IPS-NIHi7 (cell line): ENCODE results near the gene CYTH3.
"Not testable (repeated sequence)": the region's sequence is repeated elsewhere in the genome, so short reads cannot be mapped to it uniquely, and the experiment has no call there.

Experiments used
- DNase-seq: peaks from one replicate; pipeline ENCODE4 v3.0.0; 2012; ENCODE audit warnings: mixed read lengths; ENCODE audit errors: extremely low spot score

The CYTH3 gene

DNA sequence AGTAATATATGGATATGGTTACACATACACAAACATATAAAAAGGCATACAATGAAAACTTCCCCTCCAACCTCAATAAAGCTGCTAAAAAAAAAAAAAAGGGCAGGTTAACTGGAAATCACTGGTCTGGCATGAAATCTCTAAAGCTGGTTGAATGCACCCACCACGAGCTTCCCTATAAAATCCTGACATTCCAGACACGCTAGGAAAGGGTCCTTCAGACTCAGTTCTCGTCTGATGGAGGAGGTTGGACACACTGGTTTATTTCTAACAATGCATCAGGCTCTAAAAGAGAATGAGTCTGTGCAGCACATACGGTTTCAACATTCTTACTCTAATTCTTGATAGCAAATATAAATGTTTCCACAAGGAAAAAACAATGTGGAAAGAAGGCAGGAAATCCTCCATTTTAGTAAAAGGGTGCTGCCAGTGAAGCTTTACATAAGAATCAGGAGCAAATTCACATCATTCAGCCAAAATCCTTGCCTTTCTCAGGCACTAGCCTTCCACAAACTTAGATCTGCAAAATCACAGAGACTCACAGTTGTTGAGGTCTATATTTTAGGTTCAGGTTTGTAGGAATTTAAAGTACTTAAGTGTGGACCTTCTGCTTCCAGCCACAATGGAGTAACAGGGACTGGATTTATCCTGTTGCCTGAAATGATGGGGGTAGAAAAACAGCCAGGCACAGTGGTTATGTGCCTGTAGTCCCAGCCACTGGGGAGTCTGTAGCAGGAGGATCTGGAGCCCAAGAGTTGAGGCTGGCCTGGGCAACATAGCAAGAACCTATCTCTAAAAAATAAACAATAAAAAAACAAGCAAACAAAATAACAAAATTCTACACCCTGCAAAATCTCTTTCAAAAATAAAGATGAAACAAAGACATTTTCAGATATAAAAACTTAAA is 73.5 kb downstream of the CYTH3 start:
- no peak for DNase-seq

DNA sequence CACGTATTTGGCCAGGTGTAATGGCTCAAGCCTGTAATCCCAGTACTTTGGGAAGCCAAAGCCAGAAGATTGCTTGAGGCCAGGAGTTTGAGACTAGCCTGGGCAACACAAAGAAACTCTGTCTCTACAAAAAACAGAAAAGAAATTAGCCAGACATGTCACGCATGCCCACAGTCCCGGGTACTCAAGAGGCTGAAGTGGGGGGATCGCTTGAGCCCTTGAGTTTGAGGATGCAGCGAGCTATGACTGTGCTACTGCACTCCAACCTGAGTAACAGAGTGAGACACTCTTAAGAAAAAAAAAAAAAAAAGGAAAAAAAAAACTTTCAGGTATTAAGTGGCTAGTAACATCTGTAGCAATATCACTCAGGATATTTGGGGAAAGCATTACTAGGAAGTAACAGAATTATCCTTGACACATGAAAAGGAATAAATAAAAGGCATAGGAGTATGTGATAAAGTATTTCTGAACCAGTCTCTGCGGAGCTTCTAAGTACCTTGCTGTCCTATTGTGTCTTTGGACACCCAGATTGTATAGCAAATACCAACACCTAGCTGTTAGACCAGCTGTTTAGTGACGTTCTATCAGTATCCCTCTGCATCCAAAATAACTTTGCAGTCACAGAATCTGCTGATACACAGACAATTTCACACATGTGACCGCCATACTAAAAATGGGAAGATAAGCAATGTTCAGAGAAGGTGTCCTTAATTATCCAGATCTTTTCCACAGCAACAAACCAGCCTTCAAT is 74.4 kb downstream of the CYTH3 start:
- no peak for DNase-seq

DNA sequence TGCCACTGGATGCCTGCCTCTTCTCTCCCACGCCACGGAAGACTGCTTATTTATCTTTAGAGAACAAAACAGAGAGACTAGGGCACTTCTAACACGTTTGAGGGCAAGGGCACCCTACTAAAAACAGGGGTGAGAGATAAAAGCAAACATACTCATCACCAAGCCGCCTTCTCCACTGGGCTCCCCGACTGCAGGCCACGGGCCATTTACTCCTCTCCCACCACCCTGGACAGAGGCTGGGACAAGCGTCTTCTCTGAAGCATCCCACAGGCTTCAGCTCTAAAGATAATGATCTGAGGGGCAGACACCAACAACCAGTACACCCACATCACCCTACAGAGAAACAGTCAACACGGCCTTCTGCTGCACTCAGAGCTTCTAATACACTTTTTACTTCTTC is 78.7 kb downstream of the CYTH3 start:
- no peak for DNase-seq

DNA sequence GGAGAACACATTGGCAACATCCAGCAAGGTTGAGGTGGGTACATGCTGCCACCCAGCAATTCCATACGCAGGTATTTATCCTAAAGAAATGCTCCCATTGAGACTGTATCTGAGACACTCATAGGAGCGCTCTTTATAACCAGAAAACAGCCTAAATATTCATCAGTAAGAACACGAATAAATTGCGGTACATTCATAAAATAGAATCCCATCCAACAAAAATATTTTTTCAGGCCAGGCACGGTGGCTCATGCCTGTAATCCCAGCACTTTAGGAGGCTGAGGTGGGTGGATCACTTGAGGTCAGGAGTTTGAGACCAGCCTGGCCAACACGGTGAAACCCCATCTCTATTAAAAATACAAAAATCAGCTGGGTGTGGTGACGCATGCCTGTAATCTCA is 81.9 kb downstream of the CYTH3 start:
- not testable (repeated sequence) for DNase-seq

DNA sequence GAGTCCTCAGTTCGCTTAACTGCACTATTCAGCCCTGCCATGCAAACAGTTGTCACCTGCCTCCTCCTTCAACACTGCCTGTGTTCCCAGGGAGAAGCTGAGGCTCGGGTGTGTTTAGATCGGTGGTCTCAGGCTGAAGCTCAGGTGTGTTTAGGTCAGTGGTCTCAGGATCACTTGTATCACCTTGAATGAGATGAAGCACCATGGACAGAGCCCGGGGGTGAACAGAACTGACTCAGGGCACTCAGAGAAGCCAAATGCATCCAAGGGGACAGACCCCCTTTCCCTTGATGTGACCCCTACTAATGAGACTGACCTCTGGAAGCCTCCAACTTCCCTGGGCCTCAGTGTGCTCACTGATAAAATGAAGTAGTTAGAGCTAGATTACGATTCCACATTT is 84.0 kb downstream of the CYTH3 start:
- DNase-seq: no peak

DNA sequence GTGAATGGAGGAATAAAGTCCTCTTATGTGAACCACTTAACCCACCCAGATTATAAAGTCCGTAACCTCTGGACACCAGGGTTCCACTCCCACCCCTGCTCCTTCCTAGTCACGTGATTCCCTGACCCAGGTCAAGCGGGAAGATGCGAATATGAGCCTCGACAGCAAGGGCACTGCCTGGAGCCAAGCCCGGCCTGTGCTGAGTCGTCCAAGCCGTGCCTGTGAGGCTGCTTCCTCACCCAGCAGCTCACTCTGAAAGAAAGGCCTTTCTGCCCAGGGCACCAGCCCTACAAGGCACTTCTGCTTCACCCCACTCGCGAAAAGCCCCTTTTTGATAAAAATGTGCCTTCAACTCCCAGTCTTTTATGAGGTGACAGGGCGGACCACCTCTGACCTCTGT is 85.8 kb downstream of the CYTH3 start:
- DNase-seq: no peak

DNA sequence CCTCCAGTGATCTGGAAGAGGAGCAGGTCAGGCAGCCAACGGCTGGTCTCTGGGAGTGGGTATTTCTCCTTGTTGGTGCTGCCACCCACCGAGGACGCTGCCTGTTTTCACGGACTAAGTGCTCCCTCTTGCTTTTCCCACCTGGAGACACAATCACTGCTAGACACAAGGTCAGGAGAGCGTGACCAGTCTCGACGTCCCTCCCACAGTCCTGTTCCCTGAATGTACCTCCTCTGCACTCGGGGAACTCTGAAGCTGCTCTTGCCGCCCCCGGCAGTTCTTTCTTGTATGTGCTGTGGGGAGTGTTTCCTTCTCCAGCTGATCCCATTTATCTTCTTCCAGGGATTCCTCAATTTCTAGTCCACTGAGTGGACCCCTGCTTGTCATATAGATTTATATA is 89.4 kb downstream of the CYTH3 start:
- DNase-seq: no peak

DNA sequence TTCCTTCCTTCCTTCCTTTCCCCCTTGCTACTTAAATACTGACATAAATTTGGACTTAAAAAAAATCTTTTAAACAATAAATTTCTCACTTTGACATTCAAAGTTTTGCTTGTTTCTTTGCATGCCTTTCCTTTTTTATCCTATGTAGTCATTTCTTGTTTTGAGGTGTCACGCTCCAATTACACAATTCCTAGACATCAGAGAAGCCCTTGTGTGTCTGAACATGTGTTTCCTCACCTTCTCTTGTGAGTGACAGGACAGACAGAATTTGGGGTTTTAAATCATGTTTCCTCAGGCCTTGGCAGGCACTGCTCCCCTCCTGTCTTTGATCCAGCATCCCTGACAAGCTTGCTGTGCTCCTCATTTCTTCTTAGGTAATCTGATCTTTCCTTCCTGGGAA is 91.3 kb downstream of the CYTH3 start:
- DNase-seq: no peak

DNA sequence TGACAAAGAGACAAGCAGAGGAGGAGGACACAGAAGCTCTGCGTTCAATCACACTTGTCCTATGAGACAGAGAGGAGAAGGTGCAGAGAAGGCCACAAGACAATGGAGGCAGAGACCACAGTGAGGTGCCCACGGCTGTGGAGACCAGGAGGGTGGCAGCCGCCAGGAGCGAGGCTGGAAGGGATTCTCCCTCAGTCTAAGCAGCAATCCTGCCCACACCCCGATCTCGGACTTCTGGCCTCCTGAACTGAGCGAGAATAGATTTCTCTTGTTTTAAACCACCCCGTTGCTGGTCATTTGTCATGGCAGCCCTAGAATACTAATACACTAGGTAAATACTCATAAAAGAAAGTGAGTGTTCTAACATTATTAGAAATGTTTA is 92.1 kb downstream of the CYTH3 start:
- no peak for DNase-seq

DNA sequence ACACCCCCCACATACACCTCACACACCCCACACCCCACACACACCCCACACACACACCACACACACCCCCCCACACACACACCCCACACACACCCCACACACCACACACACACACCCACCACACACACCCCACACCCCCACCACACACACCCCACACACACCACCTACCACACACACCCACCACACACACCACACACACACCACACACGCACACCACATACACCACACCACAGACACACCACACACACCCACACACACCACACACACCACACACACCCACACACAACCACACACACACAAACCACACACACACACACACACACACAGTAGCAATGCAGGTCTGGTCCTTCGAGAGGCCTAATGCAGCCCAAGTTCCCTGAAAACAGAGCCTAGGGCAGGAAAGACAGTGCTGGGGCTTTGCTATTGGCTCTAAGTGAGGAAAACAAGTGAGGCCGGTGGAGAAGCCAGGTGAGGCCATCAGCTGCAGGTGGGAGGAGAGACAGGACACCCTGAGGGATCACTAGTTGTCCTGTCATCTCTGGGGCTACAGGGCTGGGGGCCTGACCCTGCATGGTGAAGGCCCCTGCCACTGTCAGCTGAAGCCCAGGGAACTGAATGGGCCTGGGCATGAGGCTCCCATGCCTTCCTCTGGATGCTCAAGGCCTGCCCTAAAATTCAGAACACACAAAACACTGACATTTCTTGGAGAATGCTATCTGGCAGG is 92.6 kb downstream of the CYTH3 start:
- DNase-seq: no peak

DNA sequence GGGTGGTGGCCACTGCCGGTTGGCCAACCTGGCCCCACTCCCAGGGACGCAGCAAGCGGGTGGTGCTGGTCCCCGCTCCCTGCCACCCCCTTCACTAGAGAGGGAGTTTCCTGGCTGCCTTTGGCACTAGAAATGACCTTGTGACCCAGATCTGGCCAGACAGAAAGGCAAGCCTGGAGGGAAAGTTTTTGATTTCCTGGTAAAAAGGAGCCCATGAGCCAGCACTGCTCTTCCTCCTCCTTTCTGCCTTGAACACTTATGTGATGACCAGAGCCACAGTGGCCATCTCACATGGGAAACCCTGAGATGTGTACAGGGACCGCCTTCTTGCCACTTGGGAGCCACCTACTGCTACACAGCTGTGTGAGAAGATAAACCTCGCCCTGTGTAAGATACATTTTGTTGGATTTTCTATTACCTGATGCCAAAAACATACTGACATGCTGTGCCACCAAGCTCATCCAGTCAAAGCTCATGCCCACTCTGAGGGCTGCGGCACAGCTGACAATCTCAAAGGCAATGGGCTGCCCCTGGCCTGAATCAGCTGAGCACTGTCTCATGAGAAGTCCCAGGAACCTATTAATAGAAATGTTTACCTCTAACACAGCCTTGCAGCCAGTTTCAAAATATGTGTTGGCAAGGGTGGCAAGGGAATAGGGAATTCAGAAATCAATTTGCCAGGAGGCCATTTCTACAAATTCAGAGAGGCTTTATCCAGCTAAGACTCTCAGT is 94.0 kb downstream of the CYTH3 start:
- no peak for DNase-seq

DNA sequence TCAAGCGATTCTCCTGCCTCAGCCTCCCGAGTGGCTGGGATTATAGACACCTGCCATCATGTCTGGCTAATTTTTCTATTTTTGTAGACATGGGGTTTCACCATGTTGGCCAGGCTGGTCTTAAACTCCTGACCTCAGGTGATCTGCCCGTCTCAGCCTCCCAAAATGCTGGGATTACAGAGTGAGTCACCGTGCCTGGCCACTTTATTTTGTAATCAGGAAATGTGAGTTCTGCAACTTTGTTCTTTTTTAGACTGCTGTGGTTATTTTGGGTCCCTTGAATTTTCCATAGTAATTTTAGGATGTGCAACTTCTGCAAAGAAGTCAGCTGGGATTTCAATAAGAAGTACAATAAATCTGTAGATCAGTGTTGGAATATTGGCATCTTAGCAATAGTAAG is 96.8 kb downstream of the CYTH3 start:
- DNase-seq: no peak

DNA sequence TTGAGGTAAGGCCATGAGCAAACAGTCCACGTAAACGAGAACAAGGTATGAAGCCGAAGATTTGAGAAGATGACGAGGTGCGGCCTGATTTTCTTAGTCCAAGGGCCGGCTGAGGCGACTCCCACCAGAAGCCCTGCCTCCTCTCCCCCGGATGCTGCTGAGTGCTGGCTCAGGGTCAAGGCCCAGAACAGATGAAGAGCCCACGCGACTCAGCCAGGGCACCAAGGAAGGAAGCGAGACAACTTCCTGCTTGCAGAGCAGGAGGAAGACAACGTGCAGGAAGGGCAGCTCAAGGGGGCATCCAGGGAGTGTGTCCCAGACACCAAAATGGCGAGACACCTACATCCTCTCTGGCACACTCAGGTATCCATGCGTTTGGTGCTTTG is 99.5 kb downstream of the CYTH3 start:
- DNase-seq: no peak

DNA sequence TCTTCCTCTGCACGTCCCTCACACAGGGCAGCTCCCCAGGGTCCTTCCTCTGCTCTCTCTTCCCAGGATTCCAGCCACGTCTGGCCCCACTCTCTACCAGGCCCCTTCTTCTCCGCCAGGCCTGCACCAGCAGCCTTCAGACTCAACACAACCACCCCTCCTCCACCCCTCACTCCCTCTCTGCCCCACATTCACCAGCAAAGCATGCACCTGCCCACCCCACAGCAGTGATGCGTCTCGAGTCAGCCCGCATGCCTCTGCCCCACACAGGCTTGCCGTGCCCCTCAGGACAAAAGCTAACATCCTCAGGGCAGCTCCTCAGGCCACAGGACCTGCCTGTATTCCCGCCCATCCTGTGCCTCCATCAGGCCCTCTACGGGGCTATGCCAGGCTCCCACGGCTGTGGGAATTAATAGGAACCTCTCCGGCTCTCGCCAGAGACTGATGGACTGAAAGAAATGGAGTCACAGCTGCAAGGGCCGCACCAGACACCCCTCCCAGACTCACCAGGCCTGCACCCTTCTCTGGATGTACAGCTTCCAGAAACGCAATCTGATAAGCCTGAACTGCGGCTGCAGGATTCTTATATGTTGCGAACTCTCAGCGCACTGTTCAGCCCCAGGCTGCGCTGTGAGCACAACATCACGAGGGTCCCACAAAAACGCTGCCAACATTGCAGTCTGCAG is 100.1 kb downstream of the CYTH3 start:
- DNase-seq: no peak

DNA sequence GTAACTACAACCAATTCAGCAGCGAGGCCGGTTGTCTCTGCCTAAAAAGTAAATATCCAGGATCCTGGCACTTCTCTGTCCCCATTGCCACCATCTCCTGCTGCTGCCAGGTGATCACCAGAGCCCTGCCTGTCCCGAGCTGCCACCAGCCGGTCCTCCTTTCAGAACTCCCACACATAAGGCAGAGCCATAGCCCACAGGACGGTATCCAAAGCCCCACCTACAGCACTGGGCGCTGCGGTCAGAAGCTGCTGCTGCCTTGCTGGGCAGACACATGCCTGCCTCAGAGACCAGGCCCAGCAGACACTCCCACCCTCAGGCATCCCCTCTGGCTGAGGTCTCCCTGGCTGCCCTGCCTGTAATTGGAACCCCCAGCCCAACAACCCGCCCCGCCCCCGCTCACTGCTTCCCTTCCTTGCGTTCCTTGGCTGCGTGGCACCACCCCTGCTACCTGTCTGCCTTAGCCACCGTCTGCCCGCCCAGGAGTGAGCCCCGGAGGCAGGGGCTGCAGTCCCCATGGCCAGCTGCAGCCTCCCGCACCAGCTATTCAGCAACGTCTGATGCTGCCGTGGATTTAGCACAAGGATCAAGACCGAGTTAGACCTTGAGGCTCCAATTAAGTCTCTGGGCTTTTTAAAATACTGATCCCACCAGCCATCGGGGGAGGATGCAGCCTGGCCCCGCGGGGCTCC is 100.7 kb downstream of the CYTH3 start:
- DNase-seq: peak; percentile 76

DNA sequence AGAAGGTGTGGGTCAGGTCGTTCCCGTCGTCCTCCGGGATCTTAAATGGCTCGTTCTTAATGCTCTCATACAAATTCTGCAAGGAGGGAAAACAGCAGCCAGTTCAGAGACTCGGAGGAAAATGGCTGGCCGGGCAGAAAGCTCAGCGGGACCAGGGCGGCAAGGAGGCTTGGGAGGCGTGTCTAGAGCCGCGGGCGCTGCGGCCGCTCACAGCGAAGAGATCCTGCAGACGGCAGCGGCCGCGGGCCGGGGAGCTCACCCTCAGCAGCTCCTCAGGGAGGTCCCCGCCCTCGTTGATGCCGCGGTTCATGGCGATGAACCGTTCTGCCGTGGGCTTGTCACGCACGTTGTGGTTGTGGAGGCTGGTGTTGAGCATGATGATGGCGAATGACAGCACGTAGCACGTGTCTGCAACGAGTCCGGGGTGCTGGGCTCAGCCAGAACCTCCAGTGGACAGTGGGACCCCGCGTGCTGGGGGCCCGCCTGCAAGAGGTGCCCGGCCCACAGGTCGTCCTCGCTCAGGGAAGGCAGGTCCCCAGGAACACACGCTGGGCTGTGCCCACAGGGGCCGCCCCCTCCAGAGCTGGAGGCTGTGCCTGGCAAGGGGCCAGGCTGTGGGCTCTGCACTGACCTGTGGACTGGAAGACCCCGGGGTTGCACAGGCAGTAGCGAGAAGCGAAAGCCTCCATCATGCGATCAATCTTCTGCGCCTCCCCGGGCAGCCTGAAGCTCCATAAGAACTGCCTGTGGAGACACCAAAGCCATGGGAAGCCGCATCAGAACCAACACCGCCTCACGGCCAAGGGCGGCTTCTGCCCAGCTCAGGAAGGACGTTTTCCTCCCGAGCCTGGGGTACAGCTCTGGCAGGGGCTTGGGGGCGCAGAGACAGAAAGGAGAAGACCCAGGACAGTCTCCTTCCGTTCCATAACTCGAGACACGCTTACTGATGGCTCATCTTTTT is 101.6 kb downstream of the CYTH3 start:
- no peak for DNase-seq

DNA sequence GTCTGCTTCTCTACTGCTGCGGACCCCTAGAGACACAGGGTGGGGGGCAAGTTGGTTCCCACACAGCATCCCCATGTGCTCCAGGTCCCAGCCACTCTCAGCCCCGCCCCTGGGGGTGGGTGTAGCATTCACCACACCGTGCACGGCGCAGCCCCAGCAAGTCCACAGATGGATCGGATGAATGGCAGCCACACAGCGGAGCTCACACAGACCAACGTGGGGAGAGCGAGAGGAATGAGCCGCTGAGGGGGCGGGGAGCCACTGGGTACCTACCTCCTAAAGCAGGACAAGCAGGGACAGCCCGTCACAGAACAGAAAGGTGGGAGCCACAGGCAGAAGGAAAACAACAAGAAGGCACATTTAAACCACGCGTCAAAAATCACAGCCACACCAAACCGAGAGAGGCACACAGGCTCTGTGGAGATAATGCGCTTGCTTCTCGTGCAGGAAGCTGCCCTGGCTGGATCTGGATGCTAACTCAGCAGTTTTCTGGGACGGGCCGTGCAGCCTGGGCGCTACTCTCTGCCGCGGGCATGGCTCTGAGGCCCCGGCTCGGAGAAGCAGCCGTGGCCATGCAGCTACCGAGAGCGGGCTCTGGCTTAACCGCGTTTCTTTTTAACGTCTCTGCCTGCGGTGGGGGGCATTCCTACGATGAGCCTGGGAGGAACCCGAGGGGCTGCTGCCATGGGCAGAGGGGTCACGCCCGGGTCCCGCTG is 102.5 kb downstream of the CYTH3 start:
- no peak for DNase-seq

DNA sequence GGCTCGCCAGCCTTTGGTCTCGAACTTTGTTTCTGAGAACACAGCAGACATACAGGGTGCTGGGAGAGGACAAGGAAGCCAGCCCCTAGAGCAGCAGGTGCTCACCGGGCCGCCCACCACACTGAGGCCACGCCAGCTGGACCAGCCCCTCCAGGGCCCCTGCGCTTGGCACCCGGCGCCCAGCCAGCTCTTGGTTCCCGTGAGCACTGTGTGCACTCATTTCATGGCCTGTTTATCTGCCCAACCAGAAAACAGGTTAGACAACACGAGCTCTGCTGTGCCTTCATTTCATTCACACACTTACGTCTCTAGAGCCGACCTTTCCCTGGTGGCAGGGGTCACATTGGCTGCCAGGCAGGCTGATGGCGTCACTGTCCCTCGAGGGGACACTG is 104.0 kb downstream of the CYTH3 start:
- no peak for DNase-seq
